Stimulated activated CD4-positive, alpha-beta T cell treated with anti-CD3 and anti-CD28 coated beads, Interleukin-4, amount 100 ng/mL, for 48 hours (primary cell): Measurements from ENCODE around the gene RWDD3.

Source experiments
- DNase-seq, 2 donors: peaks; one replicate each; pipeline ENCODE4 v3.0.0-alpha.2; 2020; ENCODE audit warnings: low read depth in 2 of 2

RWDD3 gene

DNA sequence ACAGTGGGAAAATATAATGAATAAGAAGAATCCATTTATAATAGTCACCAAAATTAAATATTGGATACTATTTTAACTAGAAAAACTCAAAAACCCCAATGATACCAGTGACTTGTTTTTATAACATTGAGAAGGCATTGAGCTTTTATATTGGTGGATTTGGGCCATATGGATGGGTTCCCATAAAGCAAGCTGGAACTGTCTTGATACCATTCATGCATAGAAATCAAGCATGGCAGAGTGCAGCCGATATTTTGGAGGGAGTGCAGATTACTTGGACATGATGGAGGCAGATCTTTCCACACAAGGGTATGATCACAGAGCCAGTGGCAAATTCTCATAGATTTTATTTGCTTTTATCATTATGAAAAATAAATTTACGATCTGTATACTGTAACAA, 3.8 kb upstream of the RWDD3 start:
- no peak for DNase-seq

DNA sequence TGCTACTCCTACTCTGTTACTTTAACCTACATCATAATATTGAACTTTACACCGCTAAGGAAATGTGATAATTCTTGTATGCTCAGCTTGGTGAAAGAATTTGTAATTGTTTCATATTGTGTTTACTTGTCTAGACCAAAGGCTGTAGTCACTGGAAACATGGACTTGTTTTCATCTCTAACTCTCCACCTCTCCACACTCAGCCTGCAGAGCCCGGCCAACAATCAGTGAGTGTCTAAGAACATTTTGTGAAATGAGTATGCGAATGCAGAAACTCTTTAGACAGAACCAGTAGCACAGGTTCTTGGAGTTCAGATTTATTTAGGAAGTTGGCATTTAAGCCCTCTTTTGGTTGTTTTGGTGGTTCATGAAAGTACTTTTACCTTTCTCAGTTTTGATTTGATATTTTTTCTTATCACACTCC, 3.2 kb upstream of the RWDD3 start:
- DNase-seq: no peak

DNA sequence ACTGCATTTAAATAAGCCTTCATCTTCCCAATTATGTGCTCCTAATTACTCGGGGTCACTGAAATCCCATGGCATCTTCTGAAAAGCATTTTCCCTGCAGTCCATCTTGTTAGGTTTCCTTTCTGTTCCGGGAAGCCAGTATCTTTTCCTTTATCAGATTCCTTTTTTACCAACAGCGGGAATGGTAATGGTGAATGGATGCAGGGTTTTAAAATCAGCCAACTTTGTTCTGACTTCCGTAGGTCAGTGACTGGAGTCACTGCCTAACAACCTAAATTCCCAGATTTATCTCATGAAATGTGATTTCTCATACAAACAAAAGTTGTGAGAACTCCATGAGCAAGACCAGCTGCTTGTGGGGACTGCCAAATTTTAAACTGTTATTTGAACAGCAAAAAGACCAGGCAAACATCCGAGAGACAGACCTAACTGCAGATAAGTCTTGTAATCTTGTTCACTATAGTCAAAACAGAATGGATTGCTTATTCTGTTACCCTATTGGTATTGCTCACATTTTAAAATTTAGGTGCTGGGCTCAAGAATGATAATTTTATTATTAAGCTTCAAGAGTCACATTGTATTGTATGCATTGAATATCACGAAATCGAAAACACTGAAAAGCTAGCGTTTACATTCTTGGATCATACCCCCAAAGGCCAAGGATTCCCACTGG, 1.2 kb upstream of the RWDD3 start:
- DNase-seq: no peak

DNA sequence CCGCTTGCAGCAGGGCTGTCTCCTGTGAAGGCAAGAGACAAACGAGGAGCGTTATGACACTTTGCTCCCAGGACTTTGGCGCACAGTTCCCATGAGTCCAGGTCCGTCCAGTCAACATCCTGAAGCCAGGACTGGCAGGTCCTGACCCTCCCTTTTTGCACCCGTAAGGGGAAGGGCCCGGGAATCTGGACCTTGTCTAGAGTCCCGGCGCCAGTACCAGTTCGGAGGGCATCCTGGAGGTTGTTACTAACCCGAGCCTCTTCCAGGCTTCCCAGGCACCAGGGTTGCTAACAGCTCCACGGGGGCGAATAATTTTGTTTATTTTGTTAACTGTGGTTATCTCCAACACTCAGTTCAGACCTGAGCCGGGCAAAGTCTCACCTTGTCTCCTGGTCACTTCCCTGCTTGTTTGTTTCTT, 682 bp upstream of the RWDD3 start:
- no peak for DNase-seq

DNA sequence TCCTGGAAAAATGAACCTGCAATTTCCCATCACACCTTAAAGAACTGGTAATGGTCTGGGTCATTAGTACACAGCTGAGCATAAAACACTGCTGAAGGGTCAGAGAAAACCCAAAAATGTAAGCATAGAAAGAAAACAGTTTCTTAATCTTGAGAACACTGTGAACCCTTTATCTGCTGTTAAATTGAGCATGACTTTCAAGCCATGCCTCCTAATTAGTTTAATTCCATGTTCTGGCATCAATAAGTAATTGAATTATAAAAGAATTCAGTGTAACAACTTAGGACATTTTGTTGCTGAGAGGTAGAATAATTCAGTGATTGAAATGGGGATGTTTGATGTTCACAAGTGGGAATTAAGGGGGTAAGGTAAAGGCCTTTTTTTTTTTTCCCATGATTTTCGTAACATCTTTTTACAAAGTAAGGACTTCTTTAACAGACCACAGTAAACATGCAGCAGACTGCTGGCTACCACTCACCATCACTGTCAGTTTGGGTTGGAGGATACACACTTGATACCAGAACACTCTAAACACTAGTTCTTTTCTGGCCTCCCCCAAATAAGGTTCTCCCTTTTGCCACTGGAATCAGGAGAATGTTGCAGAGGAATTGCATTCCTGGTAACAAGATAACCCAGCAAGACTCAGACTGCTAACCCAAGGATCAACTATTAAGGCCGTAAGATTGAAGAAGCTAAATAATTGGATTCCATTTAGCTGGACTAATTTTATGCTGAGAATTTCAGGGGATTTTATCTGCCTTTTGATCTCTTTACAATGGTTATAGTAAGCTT, 3.0 kb downstream of the RWDD3 start:
- DNase-seq: no peak

DNA sequence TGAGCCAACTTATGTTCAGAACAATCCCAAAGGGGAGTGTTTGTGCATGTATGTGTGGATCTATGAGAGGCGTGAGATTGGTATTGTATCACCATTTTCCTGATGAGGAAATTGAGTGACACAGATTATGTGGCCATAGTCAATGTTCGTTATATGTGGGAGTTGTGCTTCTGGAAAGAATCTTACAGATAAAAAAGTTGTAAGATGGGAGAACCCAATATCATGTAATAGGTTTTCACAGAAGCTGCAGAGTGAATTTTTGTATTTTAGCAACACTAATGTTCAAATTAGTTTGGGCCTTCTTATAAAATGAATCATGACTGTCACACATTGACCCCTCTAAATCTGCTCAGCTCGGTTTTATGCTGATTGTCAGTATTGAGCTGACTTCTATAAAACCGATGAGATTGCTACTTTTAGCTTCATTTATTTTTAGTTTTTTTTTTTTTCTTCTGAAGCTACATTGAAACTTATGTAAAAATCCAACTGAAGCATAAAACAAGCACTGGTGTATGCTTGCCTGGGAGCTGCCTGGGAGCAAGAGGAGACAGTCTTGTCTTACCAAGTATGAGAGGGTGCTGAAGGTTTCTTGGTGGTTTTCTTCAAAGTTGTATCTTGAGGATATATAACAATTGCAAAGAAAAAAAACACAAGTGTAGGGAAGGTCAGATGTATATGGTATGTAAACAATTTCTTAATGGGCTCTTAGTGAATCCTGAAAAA, 4.1 kb downstream of the RWDD3 start:
- DNase-seq: no peak

DNA sequence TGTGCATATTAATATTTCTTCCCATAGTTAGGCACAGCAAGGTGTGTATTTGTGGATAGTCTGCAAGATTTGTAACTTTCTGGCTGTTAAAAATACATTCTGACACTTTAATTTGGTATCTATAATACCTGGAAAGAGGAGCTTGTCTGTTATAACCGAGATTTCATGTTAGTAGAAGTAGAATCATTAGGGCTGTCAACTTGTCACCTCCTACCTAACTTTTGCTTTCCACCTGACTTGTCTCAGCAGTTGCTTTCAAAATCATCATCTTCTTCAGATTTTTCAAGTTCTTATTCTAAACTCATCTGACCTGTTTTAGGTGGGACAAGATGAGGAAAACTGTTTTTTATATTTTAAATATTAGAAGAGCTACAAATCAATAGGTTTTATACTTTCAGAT, 11.0 kb downstream of the RWDD3 start:
- no peak for DNase-seq

DNA sequence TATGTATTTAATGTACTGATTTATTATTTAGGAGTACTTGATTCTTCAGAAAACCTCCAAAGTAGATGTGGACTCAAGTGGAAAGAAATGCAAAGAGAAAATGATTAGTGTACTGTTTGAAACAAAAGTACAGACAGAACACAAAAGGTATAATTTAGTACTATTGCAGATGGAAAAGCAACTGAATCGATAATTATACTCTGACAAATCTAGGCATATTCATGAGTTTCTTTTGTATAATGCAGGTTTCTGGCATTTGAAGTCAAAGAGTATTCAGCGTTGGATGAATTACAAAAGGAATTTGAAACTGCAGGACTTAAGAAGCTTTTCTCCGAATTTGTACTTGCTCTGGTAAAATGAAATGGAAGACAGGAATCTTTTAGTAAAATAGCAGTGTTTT, 12.5 kb downstream of the RWDD3 start:
- no peak for DNase-seq

DNA sequence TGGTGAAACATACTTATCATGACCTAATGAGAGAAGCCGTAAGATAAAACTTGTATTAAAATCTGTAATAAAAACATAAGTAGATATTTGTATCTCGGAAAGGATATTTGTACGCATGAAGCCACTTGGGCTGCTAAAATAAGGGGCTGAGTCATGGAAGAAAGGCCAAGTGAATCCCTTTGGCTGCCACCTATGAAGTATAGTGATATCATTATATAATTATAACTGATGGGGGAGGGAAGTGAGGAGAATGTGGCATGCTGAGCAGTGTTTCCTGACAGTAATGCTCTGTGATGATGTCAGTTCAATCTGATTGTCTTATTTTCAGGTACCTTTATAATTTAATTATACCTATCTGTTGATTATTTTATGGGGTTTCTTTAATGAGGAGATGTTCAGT, 13.6 kb downstream of the RWDD3 start:
- no peak for DNase-seq

DNA sequence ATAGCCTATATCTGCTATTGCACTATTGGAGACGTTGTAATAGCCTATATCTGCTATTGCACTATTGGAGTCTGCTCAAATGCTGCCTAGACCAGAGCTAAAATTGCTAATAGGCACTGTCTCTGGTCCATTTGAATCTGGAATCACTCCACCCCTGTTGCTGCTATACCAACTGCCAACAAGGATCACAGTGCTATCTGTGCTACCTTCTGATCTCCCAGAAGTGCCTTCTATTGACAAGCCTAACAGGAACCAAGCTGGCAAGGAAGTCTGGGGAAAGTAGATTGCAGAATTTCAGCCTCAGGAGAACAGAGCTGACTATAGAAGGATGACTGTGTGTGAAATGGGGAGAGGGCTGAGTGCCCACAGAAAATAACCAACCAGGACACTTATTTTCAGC, 15.9 kb downstream of the RWDD3 start:
- no peak for DNase-seq

DNA sequence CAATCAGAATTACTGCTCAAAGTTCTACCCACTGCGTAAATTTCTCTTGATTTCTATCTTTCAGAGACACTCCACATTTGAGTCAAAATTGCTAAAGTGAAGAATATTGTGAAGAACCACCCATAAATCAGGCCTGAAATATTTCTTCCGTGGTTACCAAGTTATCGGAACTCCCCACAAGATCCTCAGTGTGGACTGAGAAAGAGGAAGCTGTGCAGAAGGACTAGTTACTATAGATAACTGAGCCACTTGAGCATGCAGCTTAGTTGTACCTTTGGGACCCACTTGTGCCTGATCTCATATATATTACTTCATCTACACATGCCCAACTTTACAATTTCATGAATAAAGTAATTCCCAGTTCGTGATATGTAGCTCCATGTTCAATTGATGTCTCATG, 18.4 kb downstream of the RWDD3 start:
- no peak for DNase-seq

DNA sequence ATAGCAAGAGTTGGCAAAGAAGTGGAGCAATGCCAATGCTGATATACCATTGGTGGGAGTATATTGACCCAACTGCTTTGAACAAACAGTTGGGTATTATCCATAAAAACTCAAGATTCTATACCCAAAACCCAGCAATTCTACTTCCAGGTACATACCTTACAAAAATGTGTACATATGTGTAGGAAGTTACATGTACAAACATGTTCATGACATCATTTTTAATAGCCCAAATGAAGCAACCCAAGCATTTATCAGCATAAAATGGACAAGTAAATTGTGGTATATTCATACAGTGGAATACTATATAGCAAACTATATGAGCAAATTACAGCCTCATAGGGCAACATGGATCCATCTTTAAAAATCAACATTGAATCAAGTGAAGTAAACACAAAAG, 20.9 kb downstream of the RWDD3 start:
- DNase-seq: no peak

DNA sequence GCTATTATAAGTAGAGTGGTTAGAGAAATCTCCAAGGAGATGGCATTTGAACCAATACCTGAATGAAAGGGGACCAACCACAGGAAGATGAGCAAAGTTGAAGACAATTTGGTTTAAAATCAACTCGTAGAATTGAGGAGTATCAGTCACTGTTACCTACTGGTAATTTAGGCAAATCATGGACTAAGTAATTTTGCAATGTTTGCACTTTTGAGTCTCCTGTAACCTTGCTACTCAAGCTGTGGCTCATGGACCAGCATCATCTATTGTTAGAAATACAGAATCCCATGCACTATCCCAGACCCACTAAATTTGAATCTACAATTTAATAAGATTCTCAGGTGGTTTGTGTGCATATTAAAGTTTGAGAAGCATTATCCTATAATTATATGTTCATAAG, 21.8 kb downstream of the RWDD3 start:
- DNase-seq: no peak

DNA sequence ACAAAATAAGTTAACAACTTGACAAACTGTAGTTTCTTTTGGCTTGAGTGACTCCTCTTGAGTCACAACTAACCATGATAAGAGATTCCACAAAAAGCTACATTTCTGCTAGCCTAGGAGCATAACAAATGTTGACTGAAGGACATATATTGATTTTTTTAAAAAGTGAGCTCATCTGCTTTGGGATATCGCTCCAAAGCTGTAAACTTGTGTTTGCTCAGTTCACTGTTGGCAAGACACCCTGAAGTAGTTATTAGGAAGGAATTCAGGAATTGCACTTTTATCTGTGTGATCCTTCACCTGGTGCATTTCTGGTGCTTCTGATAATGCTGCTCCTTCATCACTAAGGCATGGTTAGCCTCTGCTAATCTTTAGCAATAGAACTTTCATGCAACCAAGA, 23.7 kb downstream of the RWDD3 start:
- DNase-seq: no peak

DNA sequence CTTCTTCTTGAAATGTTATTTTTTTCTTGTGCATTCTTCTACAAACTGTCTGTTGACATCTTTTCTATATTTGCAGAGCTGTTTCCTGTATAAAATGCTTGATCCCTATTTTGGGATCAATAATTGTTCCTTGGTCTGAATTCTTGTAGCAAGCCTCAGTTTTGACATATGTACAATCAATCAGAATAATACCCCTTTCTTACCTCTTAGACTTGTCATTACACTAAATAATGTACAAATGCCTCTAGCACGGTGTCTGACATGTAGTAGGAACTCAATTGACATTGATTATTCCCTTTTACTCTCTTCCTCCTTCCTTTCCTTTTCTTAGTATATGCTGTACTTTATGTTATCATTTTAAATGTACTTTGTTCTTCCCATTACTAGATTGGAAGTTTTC, 25.2 kb downstream of the RWDD3 start:
- DNase-seq: no peak

DNA sequence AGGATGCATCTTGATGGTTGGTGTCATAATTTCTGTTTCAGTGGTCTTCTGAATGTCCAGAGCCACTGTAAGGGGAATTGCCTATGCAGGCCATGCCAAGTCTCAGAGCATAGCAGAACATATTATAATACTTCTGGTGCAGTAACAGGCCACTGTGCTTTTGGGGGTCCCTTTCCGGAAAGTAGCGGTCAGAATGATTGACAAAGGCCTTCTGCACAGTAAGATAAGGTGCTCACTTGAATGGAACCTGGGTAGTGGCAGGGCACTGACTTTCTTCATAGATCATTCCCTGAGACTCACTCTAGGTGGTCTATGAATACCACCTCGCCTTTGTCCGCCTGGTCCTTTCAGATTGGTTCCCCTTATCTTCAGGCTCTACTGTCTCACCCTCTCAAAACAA, 28.9 kb downstream of the RWDD3 start:
- DNase-seq: no peak

DNA sequence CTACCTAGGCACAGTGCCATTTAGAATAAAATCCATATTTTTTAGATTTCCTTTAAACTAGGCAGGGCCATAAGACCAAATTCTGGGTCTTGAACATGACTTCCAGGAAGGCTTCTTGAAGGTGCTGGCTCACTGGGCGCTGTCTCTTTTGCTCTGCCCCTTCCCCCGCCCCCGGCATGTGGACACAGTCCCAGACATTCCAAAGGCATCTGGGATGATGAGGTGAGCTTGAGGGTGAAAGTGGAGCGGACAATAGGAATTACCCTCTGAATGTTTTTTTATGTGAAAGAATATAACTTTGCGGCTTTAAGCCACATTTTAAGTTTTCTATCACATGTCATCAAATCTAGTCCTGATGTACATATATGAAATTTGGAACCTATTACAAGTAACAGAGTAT, 29.4 kb downstream of the RWDD3 start:
- no peak for DNase-seq

DNA sequence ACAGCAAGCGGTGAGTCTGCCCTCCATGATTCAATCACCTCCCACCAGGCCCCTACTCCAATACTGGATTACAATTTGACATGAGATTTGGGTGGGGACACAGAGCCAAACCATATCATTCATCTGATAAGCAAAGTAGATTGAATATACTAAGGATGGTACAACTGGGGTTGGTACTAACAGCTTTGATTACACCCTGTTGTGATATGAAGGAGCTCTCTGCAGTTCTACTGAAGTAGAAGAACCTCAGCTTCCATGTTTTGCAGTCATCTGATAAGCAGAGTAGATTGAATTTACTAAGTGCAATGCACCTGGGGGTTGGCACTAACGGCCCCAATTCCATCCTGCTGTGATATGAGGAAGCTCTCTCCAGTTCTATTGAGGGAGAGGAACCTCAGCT, 31.1 kb downstream of the RWDD3 start:
- DNase-seq: no peak

DNA sequence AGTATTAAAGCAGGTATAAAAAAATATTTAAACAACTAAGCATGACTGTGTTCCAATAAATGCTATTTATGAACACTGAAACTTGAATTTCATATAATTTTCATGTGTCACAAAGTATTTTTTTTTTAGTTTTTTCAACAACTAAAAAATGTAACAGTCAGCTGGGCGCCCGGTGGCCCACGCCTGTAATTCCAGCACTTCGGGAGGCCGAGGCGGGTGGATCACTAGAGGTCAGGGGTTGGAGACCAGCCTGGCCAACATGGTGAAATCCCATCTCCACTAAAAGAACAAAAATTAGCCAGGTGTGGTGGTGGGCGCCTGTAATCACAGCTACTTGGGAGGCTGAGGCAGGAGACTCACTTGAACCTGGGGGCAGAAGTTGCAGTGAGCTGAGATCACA, 42.4 kb downstream of the RWDD3 start:
- DNase-seq: no peak

DNA sequence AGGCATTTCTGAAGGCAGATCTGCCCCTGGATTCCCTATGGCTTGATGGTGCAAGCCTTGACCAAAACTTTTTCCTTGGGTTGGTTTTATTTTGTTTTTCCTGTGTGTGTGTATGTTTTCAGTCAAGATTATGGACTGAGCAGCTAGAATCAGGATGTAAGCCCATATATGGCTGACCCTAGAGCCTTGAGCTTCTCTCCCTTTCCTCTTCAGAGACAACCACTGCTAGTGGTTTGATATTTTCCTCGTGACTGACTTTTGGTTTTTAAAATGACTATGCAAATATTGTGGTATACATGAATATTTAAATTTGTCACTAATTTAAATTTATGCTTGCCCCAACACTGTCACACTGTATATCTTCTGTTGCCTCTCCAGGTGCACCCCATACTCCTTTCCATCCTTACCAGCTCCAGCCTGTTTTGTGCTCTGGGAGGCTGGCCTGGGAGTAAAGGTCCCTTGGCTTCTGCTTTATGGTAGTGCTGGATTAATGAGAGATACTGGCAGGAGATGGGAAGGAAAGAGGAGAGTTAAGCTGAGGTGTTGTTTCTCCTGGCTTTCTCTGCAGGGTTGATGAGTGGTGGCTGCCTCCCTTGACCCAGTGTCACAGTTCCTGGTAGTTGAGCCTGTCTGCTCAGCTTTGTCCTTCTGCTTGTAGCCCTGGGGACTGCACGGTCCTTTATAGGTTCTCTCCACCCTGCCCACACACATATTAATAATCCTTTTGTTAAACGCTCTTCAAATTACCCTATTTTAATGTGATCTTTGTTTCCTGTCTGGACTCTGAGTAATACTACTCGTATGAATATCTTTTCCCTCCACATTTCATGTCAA, 44.4 kb downstream of the RWDD3 start:
- no peak for DNase-seq

DNA sequence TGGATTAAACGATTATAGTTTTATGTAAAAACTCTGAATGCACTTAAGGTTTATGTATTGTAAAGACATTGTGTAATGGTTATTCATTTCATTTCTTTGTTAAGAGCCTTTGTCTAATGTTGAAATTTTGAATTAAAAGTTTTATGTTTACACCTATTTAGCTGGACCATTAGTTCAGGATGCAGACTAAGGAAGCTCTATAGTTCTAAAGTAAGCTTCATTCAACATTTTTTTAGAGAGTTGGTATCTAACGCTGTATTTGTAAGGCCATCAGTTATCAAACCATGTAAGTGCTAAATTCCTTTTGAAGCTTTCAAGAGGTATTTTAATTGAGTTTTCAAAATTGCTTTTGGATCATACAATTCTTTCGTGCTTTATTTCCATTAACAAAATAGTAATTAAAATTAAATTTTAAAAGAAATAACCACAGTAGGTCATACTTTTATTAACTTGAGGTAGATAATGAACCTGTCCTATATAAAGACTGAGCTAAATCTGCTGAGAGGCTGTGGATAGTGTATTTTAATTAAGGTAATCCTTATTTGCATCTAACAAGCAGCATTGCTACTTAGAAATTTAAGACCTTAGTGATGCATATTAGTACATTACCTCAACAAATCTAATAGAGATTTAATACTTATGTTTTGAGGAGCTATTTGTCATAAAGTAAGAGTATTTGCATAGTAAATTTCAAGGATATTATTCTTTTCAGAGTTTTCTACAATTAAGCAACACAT, 47.9 kb downstream of the RWDD3 start:
- DNase-seq: no peak
